Ectodermal cell (in vitro differentiated cells): ENCODE results near the gene SETMAR.

Source experiments
- H3K27ac ChIP-seq: 2 replicates; pipeline ENCODE4 v1.7.0; 2013; ENCODE audit warnings: mild to moderate bottlenecking, low read depth, low read length; ENCODE audit not compliant: insufficient read depth, poor library complexity, severe bottlenecking
- H3K27me3 ChIP-seq: 2 replicates; pipeline ENCODE4 v1.7.0; 2013; ENCODE audit warnings: mild to moderate bottlenecking, low read length; ENCODE audit not compliant: insufficient read depth, control insufficient read depth, poor library complexity, severe bottlenecking
- H3K36me3 ChIP-seq: one replicate; pipeline ENCODE4 v1.7.0; 2013; ENCODE audit warnings: low read length; ENCODE audit not compliant: control insufficient read depth, insufficient read depth
- H3K4me1 ChIP-seq: one replicate; pipeline ENCODE4 v1.7.0; 2013; ENCODE audit warnings: low read length; ENCODE audit not compliant: control insufficient read depth, insufficient read depth
- H3K4me3 ChIP-seq: 2 replicates; pipeline ENCODE4 v1.7.0; 2013; ENCODE audit warnings: low read depth, low read length, control low read depth; ENCODE audit not compliant: insufficient read depth
- H3K9me3 ChIP-seq: 2 replicates; pipeline ENCODE4 v1.7.0; 2013; ENCODE audit warnings: mild to moderate bottlenecking, low read length, moderate library complexity; ENCODE audit not compliant: control insufficient read depth
- WGBS, 2 experiments: methylation state at CpG; one replicate each; pipeline ENCODE4 v1.1.7; 2013; ENCODE audit warnings: missing lambda C conversion rate in 2 of 2; 5-methylcytosine and 5-hydroxymethylcytosine counted together

SETMAR gene

DNA sequence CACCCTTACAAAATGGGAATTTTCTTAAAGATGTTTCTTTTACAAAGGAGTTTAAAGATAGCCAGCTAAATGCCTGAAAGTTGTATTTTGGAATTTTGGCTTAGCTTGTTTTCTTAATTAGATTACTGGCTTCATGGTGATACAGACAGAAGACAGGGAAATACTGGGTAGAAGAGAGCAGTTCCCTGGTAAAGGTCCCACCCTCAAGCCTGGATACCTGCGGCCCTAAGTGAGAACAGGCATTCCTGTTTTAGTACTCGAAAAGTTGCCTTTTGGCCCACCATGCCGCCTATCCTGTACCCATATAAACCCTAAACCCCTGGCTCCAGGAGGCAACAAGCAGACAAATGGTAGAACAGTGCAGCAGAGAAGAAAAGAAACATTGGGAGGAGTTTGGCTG is 29.4 kb downstream of the SETMAR start:
- Histone ChIP-seq H3K27ac (no peak overlapping the region), H3K4me1 (no peaks in the 10 kb centered on the region), H3K4me3 (no peak overlapping the region), H3K9me3 (no peaks in the 10 kb centered on the region), H3K36me3 (no peaks in the 10 kb centered on the region), H3K27me3 (no peaks in the 10 kb centered on the region)
- 82 to 87% methylated on average over 3 of the region's 3 CpGs for WGBS, 2 experiments

DNA sequence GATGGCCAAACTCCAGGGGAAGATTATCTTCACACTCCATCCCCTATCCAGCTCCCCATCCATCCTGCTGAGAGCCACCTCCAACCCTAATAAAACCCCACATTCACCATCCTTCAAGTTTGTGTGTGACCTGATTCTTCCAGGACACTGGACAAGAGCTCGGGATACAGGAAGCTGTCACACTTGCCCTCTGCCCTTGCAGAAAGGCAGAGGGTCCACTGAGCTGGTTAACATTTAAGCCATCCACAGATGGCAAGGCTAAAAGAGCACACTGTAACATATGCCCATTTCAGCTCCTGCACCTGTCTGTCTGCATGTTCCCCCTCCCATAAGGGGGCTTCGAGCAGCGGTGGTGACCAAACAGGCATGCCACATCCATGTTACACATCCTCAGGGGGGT is 29.8 kb downstream of the SETMAR start:
- H3K27me3 ChIP-seq: no peaks in the 10 kb centered on the region
- H3K27ac ChIP-seq: no peak overlapping the region
- 91 to 96% methylated on average over 3 of the region's 3 CpGs for WGBS, 2 experiments
- no peaks in the 10 kb centered on the region for H3K36me3 ChIP-seq
- H3K9me3 ChIP-seq: no peaks in the 10 kb centered on the region
- H3K4me3 ChIP-seq: no peak overlapping the region
- no peaks in the 10 kb centered on the region for H3K4me1 ChIP-seq

DNA sequence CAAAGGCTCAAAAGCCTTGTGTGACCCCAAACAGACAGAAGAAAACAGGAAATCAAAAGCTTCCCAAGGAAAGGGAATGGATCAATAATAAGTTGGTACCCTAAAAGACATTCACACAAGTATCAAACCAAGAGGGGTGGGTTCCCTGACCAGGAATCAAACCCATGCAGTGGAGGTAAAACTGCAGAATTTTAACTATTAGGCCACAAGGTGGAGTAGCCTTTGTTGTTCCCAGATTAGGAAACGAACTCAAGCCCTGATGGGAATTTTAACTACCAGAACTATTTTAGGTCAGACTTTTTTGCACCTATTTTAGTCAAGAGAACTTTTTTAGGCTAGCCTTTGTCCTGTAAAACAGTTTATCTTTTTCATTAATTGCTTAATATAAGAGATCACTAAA is 31.4 kb downstream of the SETMAR start:
- 64% methylated on average over 1 of the region's 1 CpG for WGBS, 2 experiments
- H3K27ac ChIP-seq: no peak overlapping the region
- H3K4me1 ChIP-seq: no peaks in the 10 kb centered on the region
- H3K27me3 ChIP-seq: no peaks in the 10 kb centered on the region
- H3K36me3 ChIP-seq: no peaks in the 10 kb centered on the region
- H3K4me3 ChIP-seq: no peak overlapping the region
- H3K9me3 ChIP-seq: no peaks in the 10 kb centered on the region

DNA sequence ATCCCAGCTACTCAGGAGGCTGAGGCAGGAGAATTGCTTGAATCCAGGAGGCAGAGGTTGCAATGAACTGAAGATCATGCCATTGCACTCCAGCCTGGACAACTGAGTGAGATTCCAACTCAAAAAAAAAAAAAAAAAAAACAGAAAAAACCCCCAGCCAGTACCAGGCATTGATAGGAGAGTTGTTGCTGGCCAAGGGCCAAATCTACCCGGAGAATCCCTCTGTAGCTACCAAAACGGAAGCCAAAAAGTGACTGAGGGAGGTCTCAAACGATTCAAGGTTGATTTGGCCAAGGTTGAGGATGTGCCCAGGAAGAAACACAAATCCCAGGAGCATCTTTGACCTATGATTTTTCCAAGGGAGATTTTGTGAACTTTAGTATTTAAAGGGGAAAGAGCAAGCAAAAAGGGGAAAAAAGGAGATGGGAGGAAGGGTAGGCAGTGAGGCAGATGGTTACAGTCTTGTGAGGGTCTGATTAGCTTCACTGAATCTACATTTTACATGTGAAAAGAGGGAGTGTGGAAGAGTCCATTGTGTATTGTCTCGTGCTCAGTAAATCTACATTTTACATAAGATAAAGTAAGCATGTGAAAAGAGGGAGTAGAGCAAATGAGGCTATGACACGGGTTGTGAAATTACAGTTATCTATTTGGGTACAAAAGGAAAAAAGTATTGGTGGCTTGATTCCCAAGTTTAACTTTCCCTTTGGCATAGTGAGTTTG is 32.8 kb downstream of the SETMAR start:
- no peaks in the 10 kb centered on the region for H3K4me1 ChIP-seq
- H3K4me3 ChIP-seq: no peak overlapping the region
- 63 to 66% methylated on average over 5 of the region's 5 CpGs for WGBS, 2 experiments
- H3K9me3 ChIP-seq: no peaks in the 10 kb centered on the region
- H3K36me3 ChIP-seq: no peaks in the 10 kb centered on the region
- H3K27me3 ChIP-seq: no peaks in the 10 kb centered on the region
- H3K27ac ChIP-seq: no peak overlapping the region

DNA sequence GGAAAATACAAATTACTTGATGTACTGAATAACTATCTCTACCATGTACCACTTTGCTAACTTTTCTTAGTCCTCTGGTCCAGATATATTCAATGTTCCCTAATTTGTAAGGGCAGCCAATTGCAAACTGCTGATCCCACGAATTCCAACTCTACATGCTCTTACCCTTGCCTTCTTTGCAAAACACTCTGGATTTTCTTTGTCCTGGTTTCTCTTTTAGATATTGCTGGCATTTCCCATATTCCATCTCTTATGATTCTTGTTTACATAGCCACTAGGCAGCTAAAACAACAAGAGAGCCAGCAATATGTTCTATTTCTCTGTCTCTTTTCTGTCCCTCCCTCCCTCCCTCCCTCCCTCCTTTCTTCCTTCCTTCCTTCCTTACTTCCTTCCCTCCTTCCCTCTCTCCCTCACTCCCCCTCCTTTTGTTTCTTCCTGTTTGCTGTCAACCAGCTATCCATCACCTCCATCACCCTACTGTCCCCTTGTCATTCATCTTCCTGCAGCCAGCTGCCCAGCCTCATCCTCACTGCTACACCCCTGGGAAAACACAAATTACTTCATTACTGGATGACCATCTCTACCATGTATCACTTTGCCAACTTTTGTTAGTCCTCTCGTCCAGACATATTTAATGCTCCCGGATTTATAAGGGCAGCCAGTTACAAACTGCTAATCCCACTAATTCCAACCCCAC is 33.8 kb downstream of the SETMAR start:
- no peaks in the 10 kb centered on the region for H3K4me1 ChIP-seq
- H3K27ac ChIP-seq: no peak overlapping the region
- no peak overlapping the region for H3K4me3 ChIP-seq
- H3K27me3 ChIP-seq: no peaks in the 10 kb centered on the region
- 86 to 87% methylated on average over 3 of the region's 3 CpGs for WGBS, 2 experiments
- no peaks in the 10 kb centered on the region for H3K9me3 ChIP-seq
- H3K36me3 ChIP-seq: no peaks in the 10 kb centered on the region

DNA sequence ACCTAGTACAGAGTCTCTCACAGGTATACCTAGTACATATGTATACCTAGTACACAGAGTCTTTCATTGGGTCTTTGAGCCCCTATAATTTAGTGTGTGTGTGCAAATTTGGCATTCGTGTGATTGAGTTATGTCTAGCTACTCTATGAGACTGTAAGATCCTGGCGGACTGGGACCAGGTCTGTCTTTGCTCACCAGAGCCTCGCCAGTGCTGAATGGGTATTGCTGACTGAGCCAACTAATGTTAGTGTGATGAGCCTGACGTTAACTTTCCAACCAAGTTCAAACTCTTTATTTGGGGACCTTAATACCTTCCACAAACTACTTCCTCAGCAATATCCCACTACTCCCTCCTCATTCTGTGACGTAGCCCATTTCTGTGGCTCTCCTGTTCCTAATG is 35.6 kb downstream of the SETMAR start:
- no peaks in the 10 kb centered on the region for H3K36me3 ChIP-seq
- no peaks in the 10 kb centered on the region for H3K9me3 ChIP-seq
- H3K27ac ChIP-seq: no peak overlapping the region
- WGBS, 2 experiments: 86% methylated on average over 5 of the region's 5 CpGs
- H3K27me3 ChIP-seq: no peaks in the 10 kb centered on the region
- no peaks in the 10 kb centered on the region for H3K4me1 ChIP-seq
- H3K4me3 ChIP-seq: no peak overlapping the region

DNA sequence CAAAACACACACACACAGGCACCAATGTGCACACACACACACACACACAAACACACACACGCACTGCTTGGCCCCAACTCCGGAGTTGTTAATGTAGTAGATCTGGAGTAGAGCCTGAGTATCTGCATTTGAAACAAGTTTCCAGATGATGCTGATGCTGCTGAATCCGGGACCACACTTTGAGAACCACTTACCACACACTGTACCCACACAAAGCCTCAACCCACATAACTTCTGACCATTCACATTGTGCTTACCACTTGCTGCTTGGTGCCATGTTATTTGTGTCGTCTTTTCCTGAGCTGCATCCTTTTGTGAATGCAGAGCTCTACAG is 36.9 kb downstream of the SETMAR start:
- WGBS, 2 experiments: 86 to 98% methylated on average over 3 of the region's 4 CpGs
- no peaks in the 10 kb centered on the region for H3K36me3 ChIP-seq
- no peaks in the 10 kb centered on the region for H3K4me1 ChIP-seq
- no peak overlapping the region for H3K27ac ChIP-seq
- no peaks in the 10 kb centered on the region for H3K27me3 ChIP-seq
- no peaks in the 10 kb centered on the region for H3K9me3 ChIP-seq
- H3K4me3 ChIP-seq: no peak overlapping the region

DNA sequence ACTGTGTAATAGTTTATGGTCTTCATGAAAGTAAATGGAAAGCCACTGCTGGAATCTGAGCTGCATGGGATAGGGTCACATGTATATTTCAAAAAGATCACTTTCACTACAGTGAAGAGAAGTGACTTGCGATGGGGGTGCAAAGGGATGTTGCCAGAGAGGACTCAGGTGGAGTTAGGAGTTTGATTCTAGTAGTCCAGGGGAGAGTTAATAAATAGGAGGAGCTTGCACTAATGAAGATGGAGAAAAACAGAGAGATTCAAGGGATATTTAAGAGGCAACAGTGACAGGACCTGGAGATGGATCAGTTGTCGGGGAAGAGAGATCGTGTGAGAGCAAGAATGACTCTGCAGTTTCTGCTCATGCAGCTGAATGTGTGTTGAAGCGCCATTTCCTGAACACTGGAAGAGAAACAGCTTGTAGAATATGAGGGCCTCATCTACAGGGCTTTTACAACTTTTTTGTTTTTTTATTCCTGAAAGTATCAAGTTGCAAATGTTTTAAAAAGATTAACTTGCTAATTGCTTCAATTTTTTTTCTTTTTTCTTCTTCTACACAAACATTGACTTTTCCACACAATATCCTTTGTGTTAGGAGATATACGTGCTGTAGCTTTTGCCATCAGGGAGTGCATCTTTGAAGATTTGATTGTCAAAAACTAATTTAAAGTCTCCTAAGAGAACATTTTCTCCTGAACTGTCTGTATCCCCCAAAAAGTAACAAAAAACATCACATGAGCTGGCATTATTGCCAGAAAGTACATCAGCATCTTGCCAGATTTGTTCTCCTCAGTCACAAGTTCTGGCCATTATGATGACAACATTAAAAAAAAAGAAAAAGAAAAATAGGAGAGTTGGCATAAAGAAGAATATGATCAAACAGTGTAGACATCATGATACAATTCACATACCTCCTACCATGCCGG is 37.5 kb downstream of the SETMAR start:
- WGBS, 2 experiments: 88 to 91% methylated on average over 5 to 6 of the region's 6 CpGs
- H3K4me3 ChIP-seq: no peak overlapping the region
- H3K27ac ChIP-seq: no peak overlapping the region

DNA sequence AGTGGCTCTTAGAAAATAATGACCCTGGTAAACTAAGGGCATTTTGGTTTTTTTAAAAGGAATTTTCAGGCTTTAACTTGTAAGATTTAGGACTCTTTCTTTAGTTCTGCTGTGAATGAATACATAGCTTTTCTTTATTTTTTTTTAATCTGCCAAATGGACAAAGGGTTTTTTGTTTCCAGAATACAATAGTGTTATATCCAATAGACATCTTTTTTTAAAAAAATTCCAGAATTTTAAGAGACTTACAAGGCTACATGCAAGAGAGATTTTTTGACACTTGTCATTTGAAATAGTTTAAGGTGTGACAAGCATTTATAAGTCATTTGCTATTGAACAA is 38.1 kb downstream of the SETMAR start:
- Histone ChIP-seq H3K27me3 (no peaks in the 10 kb centered on the region), H3K27ac (no peak overlapping the region), H3K4me3 (no peak overlapping the region), H3K4me1 (no peaks in the 10 kb centered on the region), H3K36me3 (no peaks in the 10 kb centered on the region), H3K9me3 (no peaks in the 10 kb centered on the region)

More for the DNA sequence above, 37.5 kb downstream of the SETMAR start:
- H3K9me3 ChIP-seq: no peaks in the 10 kb centered on the region
- no peaks in the 10 kb centered on the region for H3K4me1 ChIP-seq
- no peaks in the 10 kb centered on the region for H3K36me3 ChIP-seq
- no peaks in the 10 kb centered on the region for H3K27me3 ChIP-seq

DNA sequence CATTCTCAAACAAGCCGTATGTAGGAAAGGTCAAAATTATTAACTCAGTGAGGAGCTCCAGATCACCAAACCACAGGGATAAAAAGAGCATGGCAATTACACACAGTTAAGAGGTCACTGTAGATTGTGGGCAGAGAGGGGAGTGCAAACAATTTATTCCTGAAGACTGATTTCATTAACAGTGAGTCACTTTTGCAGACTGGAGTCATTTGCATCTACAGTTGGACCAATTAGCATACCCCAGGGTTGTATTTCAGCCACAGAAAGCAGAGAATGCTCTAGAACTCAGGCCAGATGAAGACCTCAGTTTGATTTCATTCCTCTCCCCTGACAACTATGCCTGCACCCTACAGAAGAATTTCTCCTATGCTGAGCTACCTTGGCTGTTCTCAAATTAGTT is 40.1 kb downstream of the SETMAR start:
- no peaks in the 10 kb centered on the region for H3K4me1 ChIP-seq
- no peak overlapping the region for H3K4me3 ChIP-seq
- H3K27me3 ChIP-seq: no peaks in the 10 kb centered on the region
- no peak overlapping the region for H3K27ac ChIP-seq
- H3K9me3 ChIP-seq: no peaks in the 10 kb centered on the region
- no peaks in the 10 kb centered on the region for H3K36me3 ChIP-seq
- WGBS, 2 experiments: 96 to 100% methylated on average over 1 of the region's 1 CpG
